IPS-15b (cell line): ENCODE measurements around the gene ZIC4.

ENCODE experiments used
- H3K27me3 ChIP-seq: one replicate; pipeline ENCODE4 v1.6.1; 2013; ENCODE audit warnings: low read length; ENCODE audit not compliant: control insufficient read depth, insufficient read depth
- H3K36me3 ChIP-seq: one replicate; pipeline ENCODE4 v1.6.1; 2013; ENCODE audit warnings: low read length; ENCODE audit not compliant: control insufficient read depth, insufficient read depth
- H3K4me1 ChIP-seq: one replicate; pipeline ENCODE4 v1.6.1; 2013; ENCODE audit warnings: mild to moderate bottlenecking, low read length; ENCODE audit not compliant: control insufficient read depth, insufficient read depth
- H3K4me3 ChIP-seq: one replicate; pipeline ENCODE4 v1.5.1; 2013; ENCODE audit warnings: low read depth, low read length
- H3K9ac ChIP-seq: one replicate; pipeline ENCODE4 v1.6.1; 2013; ENCODE audit warnings: low read depth, mild to moderate bottlenecking, low read length
- H3K9me3 ChIP-seq: one replicate; pipeline ENCODE4 v1.6.1; 2013; ENCODE audit warnings: mild to moderate bottlenecking, low read length; ENCODE audit not compliant: control insufficient read depth, insufficient read depth

Gene ZIC4

GRCh38 chr3:147400999-147401398, 5.3 kb downstream of the ZIC4 start:
- H3K9me3 ChIP-seq = no peaks in the 10 kb centered on the region
- no peak overlapping the region for H3K4me3 ChIP-seq
- H3K9ac ChIP-seq = no peak overlapping the region
- H3K27me3 ChIP-seq = peaks cover 99% of the 10 kb centered on the region
- H3K36me3 ChIP-seq = no peaks in the 10 kb centered on the region
- H3K4me1 ChIP-seq = peaks cover 27% of the 10 kb centered on the region

- H3K27me3 ChIP-seq = peaks cover 99% of the 10 kb centered on the region
- no peaks in the 10 kb centered on the region for H3K9me3 ChIP-seq
Observed at GRCh38 chr3:147400111-147400510, 6.2 kb downstream of the ZIC4 start.

GRCh38 chr3:147398813-147399534, 7.4 kb downstream of the ZIC4 start:
- Histone ChIP-seq H3K4me1 (peaks cover 23% of the 10 kb centered on the region), H3K9ac (no peak overlapping the region), H3K27me3 (peaks cover 99% of the 10 kb centered on the region), H3K4me3 (peak overlapping the region; percentile 37), H3K36me3 (no peaks in the 10 kb centered on the region), H3K9me3 (no peaks in the 10 kb centered on the region)

More at GRCh38 chr3:147400111-147400510, 6.2 kb downstream of the ZIC4 start:
- H3K4me3 ChIP-seq = no peak overlapping the region
- peaks cover 27% of the 10 kb centered on the region for H3K4me1 ChIP-seq
- H3K9ac ChIP-seq = no peak overlapping the region
- H3K36me3 ChIP-seq = no peaks in the 10 kb centered on the region

GRCh38 chr3:147397875-147398812, 8.2 kb downstream of the ZIC4 start:
- Histone ChIP-seq H3K27me3 (peaks cover 95% of the 10 kb centered on the region), H3K36me3 (no peaks in the 10 kb centered on the region), H3K4me3 (peak overlapping the region; percentile 75), H3K9ac (peak overlapping the region; percentile 32), H3K4me1 (peaks cover 17% of the 10 kb centered on the region), H3K9me3 (no peaks in the 10 kb centered on the region)

- peaks cover 18% of the 10 kb centered on the region for H3K4me1 ChIP-seq
- H3K4me3 ChIP-seq = peak overlapping the region; percentile 75
- H3K9ac ChIP-seq = no peak overlapping the region
- H3K9me3 ChIP-seq = no peaks in the 10 kb centered on the region
- peaks cover 94% of the 10 kb centered on the region for H3K27me3 ChIP-seq
- no peaks in the 10 kb centered on the region for H3K36me3 ChIP-seq
Observed at GRCh38 chr3:147397155-147397874, 9.0 kb downstream of the ZIC4 start.

GRCh38 chr3:147396712-147397046, 9.7 kb downstream of the ZIC4 start:
- Histone ChIP-seq H3K9ac (no peak overlapping the region), H3K36me3 (no peaks in the 10 kb centered on the region), H3K4me3 (peak overlapping the region; percentile 35), H3K27me3 (peaks cover 94% of the 10 kb centered on the region), H3K9me3 (no peaks in the 10 kb centered on the region), H3K4me1 (peaks cover 14% of the 10 kb centered on the region)

GRCh38 chr3:147395899-147396711, 10.2 kb downstream of the ZIC4 start:
- H3K4me3 ChIP-seq = peak overlapping the region; percentile 35
- no peak overlapping the region for H3K9ac ChIP-seq
- H3K4me1 ChIP-seq = peaks cover 14% of the 10 kb centered on the region
- peaks cover 94% of the 10 kb centered on the region for H3K27me3 ChIP-seq
- no peaks in the 10 kb centered on the region for H3K9me3 ChIP-seq
- no peaks in the 10 kb centered on the region for H3K36me3 ChIP-seq

GRCh38 chr3:147394884-147395225, 11.5 kb downstream of the ZIC4 start:
- peak overlapping the region; percentile 35 for H3K4me3 ChIP-seq
- peaks cover 94% of the 10 kb centered on the region for H3K27me3 ChIP-seq
- H3K9ac ChIP-seq = no peak overlapping the region
- H3K4me1 ChIP-seq = peaks cover 14% of the 10 kb centered on the region
- H3K9me3 ChIP-seq = no peaks in the 10 kb centered on the region
- no peaks in the 10 kb centered on the region for H3K36me3 ChIP-seq

- H3K27me3 ChIP-seq = peaks cover 94% of the 10 kb centered on the region
- H3K9me3 ChIP-seq = no peaks in the 10 kb centered on the region
- H3K4me3 ChIP-seq = peak overlapping the region; percentile 60
- H3K4me1 ChIP-seq = peaks cover 18% of the 10 kb centered on the region
- H3K9ac ChIP-seq = no peak overlapping the region
- no peaks in the 10 kb centered on the region for H3K36me3 ChIP-seq
Observed at GRCh38 chr3:147393943-147394883, 12.1 kb downstream of the ZIC4 start.

GRCh38 chr3:147393261-147393942, 12.9 kb downstream of the ZIC4 start:
- H3K36me3 ChIP-seq = no peaks in the 10 kb centered on the region
- H3K9ac ChIP-seq = peak overlapping the region; percentile 70
- peaks cover 94% of the 10 kb centered on the region for H3K27me3 ChIP-seq
- H3K4me1 ChIP-seq = peaks cover 11% of the 10 kb centered on the region
- H3K4me3 ChIP-seq = peak overlapping the region; percentile 60
- no peaks in the 10 kb centered on the region for H3K9me3 ChIP-seq
